MM.1S (cell line): Measurements from ENCODE around the gene MICU1.
A peak's percentile ranks its signal among the peaks of the same experiment; 100 is the strongest.

ENCODE experiments used
- DNase-seq: peaks from one replicate; pipeline ENCODE4 v3.0.0-alpha.2; 2015
- H2AFZ ChIP-seq: fragments of 300-600 bp; sonication (generic); 2 replicates; pipeline ENCODE4 v1.6.0; 2016; ENCODE audit warnings: antibody characterized with exemption, low read length
- H3F3A ChIP-seq: fragments of 300-600 bp; sonication (generic); 2 replicates; pipeline ENCODE4 v1.6.1; 2016; ENCODE audit warnings: mild to moderate bottlenecking, antibody characterized with exemption, low read length, moderate library complexity, mixed read lengths; ENCODE audit not compliant: insufficient read depth
- H3K27ac ChIP-seq: fragments of 300-600 bp; sonication (generic); 2 replicates; pipeline ENCODE4 v1.5.1; 2016; ENCODE audit warnings: mild to moderate bottlenecking, low read length
- H3K27me3 ChIP-seq: fragments of 300-600 bp; sonication (generic); replicated peaks from 2 replicates; pipeline ENCODE4 v1.6.0; 2016; ENCODE audit warnings: low read length; ENCODE audit not compliant: insufficient read depth
- H3K36me3 ChIP-seq: fragments of 300-600 bp; sonication (generic); replicated peaks from 2 replicates; pipeline ENCODE4 v1.6.1; 2016; ENCODE audit warnings: mild to moderate bottlenecking, low read length, mixed read lengths; ENCODE audit not compliant: insufficient read depth
- H3K4me1 ChIP-seq: fragments of 300-600 bp; sonication (generic); 2 replicates; pipeline ENCODE4 v1.6.1; 2016; ENCODE audit warnings: low read length, mixed read lengths
- H3K4me2 ChIP-seq: fragments of 300-600 bp; sonication (generic); 2 replicates; pipeline ENCODE4 v1.6.0; 2016; ENCODE audit warnings: low read depth, low read length
- H3K4me3 ChIP-seq: fragments of 300-600 bp; sonication (generic); 2 replicates; pipeline ENCODE4 v1.5.1; 2016; ENCODE audit warnings: low read length, mixed read lengths
- H3K79me2 ChIP-seq: fragments of 300-600 bp; sonication (generic); 2 replicates; pipeline ENCODE4 v1.6.1; 2016; ENCODE audit warnings: mixed run types, low read length, mixed read lengths
- H3K9ac ChIP-seq: fragments of 300-600 bp; sonication (generic); 2 replicates; pipeline ENCODE4 v1.6.1; 2016; ENCODE audit warnings: low read length, mixed read lengths
- H3K9me2 ChIP-seq: fragments of 300-600 bp; sonication (generic); replicated peaks from 2 replicates; pipeline ENCODE4 v1.6.1; 2016; ENCODE audit warnings: mild to moderate bottlenecking, low read length, mixed read lengths; ENCODE audit not compliant: insufficient read depth
- H3K9me3 ChIP-seq: fragments of 300-600 bp; sonication (generic); replicated peaks from 2 replicates; pipeline ENCODE4 v1.6.1; 2016; ENCODE audit warnings: mild to moderate bottlenecking, low read length, mixed read lengths; ENCODE audit not compliant: insufficient read depth
- H4K20me1 ChIP-seq: fragments of 300-600 bp; sonication (generic); 2 replicates; pipeline ENCODE4 v1.6.1; 2016; ENCODE audit warnings: mild to moderate bottlenecking, low read length, moderate library complexity, mixed read lengths; ENCODE audit not compliant: insufficient read depth
- CTCF ChIP-seq: fragments of 300-600 bp; sonication (generic); IDR thresholded peaks from 2 replicates; pipeline ENCODE4 v1.5.1; 2016; ENCODE audit warnings: antibody characterized with exemption, low read length, mixed read lengths
- EZH2 ChIP-seq: fragments of 300-600 bp; sonication (generic); optimal IDR thresholded peaks from 2 replicates; pipeline ENCODE3; 2017; ENCODE audit warnings: low read depth, mild to moderate bottlenecking, antibody characterized with exemption, low read length, mixed read lengths
- EZH2phosphoT487 ChIP-seq: fragments of 300-600 bp; sonication (generic); IDR thresholded peaks from 2 replicates; pipeline ENCODE4 v1.6.1; 2018; ENCODE audit warnings: antibody characterized with exemption, low read length

Gene MICU1

GRCh38 chr10:72379776-72380175 lies 246.1 kb downstream of the MICU1 start:
- Histone ChIP-seq H3K9ac (no peak overlapping the region), H3K27ac (no peak overlapping the region), H3K4me2 (no peak overlapping the region), H3K9me3 (no peaks in the 10 kb centered on the region), H3K4me1 (no peaks in the 10 kb centered on the region), H3K79me2 (no peaks in the 10 kb centered on the region), H3K36me3 (no peaks in the 10 kb centered on the region), H4K20me1 (no peaks in the 10 kb centered on the region), H3K27me3 (no peaks in the 10 kb centered on the region), H2AFZ (no peak overlapping the region), H3F3A (no peaks in the 10 kb centered on the region), H3K9me2 (no peaks in the 10 kb centered on the region), H3K4me3 (no peak overlapping the region)
- no peak for DNase-seq
- TF ChIP-seq EZH2 (no peak), EZH2phosphoT487 (no peak)

- no peaks in the 10 kb centered on the region for H3K79me2 ChIP-seq
- no peaks in the 10 kb centered on the region for H3K36me3 ChIP-seq
- no peak overlapping the region for H3K4me3 ChIP-seq
- H3K9me2 ChIP-seq: no peaks in the 10 kb centered on the region
- H3K27me3 ChIP-seq: no peaks in the 10 kb centered on the region
- no peak overlapping the region for H3K9ac ChIP-seq
- no peaks in the 10 kb centered on the region for H3K4me1 ChIP-seq
- no peak for DNase-seq
- no peaks in the 10 kb centered on the region for H4K20me1 ChIP-seq
- H3K27ac ChIP-seq: no peak overlapping the region
- TF ChIP-seq CTCF (no peak), EZH2phosphoT487 (no peak), EZH2 (no peak)
- no peaks in the 10 kb centered on the region for H3F3A ChIP-seq
- H3K9me3 ChIP-seq: no peaks in the 10 kb centered on the region
- H2AFZ ChIP-seq: no peak overlapping the region
- no peak overlapping the region for H3K4me2 ChIP-seq
Measured at GRCh38 chr10:72379062-72379461, 246.8 kb downstream of the MICU1 start.

- Histone ChIP-seq H2AFZ (no peak overlapping the region), H3K79me2 (no peaks in the 10 kb centered on the region), H3K27me3 (no peaks in the 10 kb centered on the region), H3K4me2 (no peak overlapping the region), H3K27ac (no peak overlapping the region), H3K9me2 (no peaks in the 10 kb centered on the region), H3F3A (no peaks in the 10 kb centered on the region), H3K9ac (no peak overlapping the region), H3K36me3 (no peaks in the 10 kb centered on the region), H3K4me3 (no peak overlapping the region), H4K20me1 (no peaks in the 10 kb centered on the region), H3K9me3 (no peaks in the 10 kb centered on the region), H3K4me1 (no peaks in the 10 kb centered on the region)
- peak; percentile 37 for DNase-seq
- TF ChIP-seq EZH2phosphoT487 (no peak), CTCF (peak; percentile 10)
Measured at GRCh38 chr10:72375585-72375984, 250.3 kb downstream of the MICU1 start.

GRCh38 chr10:72375173-72375572 lies 250.7 kb downstream of the MICU1 start:
- Histone ChIP-seq H4K20me1 (no peaks in the 10 kb centered on the region), H3K9ac (no peak overlapping the region), H3K36me3 (no peaks in the 10 kb centered on the region), H3K27ac (no peak overlapping the region), H3K4me2 (no peak overlapping the region), H3K79me2 (no peaks in the 10 kb centered on the region), H3F3A (no peaks in the 10 kb centered on the region), H2AFZ (no peak overlapping the region), H3K9me2 (no peaks in the 10 kb centered on the region), H3K4me1 (no peaks in the 10 kb centered on the region), H3K27me3 (no peaks in the 10 kb centered on the region), H3K9me3 (no peaks in the 10 kb centered on the region), H3K4me3 (no peak overlapping the region)
- no peak for DNase-seq
- no peak for TF ChIP-seq CTCF
- no peak for TF ChIP-seq EZH2
- TF ChIP-seq EZH2phosphoT487: no peak
